Measurements from ENCODE around the gene RND3.

DNA sequence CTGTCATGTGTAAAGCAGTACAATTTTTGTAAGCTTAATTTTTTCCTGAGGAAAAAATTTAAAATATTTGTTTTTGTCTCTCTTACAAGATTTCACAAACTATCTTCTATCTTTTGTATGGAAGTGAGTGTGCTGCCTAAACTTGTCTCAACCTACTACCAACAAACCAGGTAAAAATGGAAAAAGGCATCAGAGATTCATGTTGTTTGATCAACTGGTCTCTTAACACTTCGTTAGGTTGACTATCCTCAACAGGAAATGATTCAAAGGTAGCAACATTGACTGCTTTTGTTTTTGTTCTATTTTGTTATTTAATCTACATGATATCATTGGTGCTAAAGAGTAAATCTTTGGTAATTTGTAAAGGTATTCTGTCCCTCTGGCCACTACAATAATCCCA is 47.7 kb upstream of the RND3 start:
- TF ChIP-seq, protein P1, sequence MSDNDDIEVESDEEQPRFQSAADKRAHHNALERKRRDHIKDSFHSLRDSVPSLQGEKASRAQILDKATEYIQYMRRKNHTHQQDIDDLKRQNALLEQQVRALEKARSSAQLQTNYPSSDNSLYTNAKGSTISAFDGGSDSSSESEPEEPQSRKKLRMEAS (IDR thresholded peaks at IDR 0.05; ENCODE audit: low read depth, low read length), result no peak
- TF ChIP-seq, protein P2, sequence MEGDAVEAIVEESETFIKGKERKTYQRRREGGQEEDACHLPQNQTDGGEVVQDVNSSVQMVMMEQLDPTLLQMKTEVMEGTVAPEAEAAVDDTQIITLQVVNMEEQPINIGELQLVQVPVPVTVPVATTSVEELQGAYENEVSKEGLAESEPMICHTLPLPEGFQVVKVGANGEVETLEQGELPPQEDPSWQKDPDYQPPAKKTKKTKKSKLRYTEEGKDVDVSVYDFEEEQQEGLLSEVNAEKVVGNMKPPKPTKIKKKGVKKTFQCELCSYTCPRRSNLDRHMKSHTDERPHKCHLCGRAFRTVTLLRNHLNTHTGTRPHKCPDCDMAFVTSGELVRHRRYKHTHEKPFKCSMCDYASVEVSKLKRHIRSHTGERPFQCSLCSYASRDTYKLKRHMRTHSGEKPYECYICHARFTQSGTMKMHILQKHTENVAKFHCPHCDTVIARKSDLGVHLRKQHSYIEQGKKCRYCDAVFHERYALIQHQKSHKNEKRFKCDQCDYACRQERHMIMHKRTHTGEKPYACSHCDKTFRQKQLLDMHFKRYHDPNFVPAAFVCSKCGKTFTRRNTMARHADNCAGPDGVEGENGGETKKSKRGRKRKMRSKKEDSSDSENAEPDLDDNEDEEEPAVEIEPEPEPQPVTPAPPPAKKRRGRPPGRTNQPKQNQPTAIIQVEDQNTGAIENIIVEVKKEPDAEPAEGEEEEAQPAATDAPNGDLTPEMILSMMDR (IDR thresholded peaks at IDR 0.05; ENCODE audit: low read depth, low read length), result no peak
- TF ChIP-seq MYC (IDR thresholded peaks at IDR 0.05; ENCODE audit: low read depth, low read length), result no peak
- no peak for TF ChIP-seq POLR2A (IDR thresholded peaks at IDR 0.05; ENCODE audit: extremely low read depth, insufficient read length)
